HG02759 (cell line): ENCODE results near the gene SAMD10.
"Not testable (repeated sequence)": the region's sequence is repeated elsewhere in the genome, so short reads cannot be mapped to it uniquely, and the experiment has no call there.

Experiments
- ATAC-seq: cut with Tn5 transposase; IDR thresholded peaks from one replicate; pipeline ENCODE4 v1.9.1; 2021; ENCODE audit warnings: mild to moderate bottlenecking, moderate library complexity; ENCODE audit not compliant: unreplicated experiment

Gene SAMD10

DNA sequence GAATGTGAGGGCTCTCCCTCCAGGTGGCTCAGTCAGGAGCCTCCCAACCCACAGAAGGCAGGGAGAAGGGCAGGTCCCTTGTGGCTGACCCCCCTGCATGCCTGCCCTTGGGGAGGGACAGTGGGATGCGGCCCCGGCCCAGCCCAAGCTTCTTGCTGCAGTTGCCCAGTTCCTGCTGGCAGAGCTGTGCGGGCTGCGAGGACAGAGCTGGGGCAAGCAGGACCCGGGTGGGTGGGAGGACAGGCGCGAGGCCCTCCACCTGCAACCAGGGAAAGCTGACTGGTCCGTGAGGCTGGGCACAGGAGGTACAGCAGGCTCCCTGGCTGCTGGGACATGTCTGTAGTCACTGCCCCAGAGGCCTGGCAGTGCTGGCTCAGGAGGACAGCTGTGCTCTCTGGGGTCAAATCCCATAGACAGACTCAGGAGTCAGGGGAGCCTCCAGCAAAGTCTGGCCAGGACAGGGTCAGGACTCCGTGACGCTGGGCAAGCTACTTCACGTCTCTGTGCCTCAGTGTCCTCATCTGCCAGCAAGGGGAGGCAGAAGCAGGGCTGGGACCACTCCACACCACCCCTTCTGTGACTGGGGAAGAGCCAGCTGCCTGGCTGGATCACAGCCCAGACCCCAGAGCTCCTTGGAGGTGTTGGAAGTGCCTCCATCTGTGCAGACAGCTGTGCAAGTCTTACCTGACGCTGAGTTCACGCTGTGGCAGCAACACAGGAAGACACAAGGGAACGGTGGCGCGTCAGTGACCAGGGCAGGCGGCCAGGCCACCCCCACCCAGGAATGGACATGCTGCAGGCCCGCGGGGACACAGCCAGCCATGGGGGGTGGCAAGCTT is 36.3 kb downstream of the SAMD10 start:
- no peak for ATAC-seq

DNA sequence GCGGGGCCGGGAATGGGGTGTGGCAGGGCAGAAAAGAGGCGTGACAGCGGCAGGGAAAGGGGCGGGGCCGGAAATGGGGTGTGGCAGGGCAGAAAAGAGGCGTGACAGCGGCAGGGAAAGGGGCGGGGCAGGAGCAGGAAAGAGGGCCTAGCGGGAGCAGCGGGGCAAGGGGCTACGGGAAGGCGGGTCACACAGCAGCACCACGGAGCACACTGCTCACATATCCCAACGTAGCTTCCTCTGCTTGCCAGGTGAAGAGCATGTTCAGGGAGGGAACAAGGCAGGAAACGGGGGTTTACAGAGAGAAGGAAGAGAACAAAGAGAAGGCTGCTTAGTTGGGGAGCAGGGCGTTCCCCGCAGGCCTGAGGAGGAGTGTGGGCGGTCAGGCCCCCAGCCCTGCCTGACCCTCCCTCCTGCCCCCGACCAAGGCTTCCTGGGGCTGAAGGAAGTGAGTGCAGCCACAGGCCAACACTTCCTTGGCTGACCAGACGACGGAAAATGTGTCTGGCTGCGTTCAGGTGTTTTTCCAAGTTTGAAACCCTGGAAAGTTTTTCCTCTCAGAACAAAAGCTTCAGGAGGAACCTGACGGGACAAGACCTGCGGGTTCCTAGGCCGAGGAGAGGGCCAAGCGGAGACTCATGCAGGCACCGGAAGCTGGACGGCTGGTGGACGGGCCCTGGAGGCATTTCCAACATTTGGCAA is 37.0 kb downstream of the SAMD10 start:
- no peak for ATAC-seq

DNA sequence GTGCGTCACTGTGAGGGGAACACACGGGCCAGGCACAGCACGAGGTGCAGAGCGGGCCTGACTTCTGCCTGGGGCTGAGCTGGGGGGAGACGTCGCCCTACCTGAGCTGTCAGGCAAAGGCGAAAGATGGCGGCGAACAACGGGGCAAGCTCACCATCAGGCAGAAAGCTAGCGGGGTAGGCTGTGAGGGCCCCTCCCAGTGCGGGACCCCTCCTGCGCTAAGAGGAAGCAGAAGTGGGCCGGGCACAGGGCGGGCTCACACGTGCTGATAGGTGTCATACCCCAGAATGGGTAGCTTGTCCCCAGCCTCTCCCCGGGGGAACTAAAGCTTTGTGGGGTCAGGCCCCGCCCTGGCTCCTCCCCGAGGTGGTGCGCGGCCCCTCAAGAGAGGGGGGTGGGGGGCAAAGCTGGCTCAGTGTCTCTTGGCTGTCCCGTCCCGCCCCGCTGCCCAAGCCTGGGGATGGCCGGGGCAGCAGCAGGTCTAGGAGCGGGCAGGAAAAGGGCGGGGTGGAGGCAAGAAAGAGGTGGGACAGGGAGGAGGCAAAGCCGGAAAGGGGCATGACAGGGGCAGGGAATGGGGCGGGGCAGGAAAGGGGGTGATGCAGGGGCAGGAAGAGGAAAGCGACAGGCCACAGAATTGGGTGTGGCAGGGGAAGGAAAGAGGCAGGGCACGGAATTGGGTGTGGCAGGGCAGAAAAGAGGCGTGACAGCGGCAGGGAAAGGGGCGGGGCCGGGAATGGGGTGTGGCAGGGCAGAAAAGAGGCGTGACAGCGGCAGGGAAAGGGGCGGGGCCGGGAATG is 38.0 kb downstream of the SAMD10 start:
- no peak for ATAC-seq

DNA sequence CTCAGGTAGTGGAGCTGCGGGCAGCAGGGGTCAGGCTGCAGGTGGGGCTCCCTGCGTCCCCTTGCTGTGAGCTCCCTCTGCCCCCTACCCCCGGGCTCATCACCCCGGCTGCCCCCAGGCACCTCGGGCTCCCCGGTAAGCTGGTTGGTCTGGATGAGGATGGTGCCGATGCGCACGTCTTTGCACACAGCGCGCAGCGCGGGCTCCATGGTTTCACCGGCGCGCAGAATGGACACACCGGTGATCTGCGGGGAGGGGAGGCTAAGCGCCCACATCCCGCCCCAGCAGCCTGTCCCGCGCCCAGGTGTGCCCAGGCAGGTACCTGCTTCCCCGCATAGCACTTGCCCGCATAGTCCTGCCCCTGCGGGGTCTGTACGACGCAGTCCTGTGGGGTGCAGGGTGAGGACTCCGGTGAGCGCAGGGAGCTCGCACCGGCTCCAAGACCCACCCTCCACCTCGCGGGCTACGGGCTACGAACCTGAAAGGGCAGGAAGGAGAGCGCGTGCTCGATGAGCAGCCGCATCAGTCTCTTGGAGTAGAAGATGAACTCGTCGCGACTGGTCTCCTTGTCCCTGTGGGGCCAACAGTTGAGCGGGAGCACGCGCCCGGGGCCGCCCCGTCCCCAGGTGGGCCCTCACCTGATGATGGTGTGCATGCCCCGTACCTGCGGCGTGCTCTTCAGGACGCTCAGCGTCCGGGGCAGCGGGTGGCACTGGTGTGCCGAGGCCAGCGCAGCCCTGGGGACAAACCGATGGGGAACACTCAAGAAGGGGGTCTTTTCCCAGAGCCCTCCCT is 38.8 kb downstream of the SAMD10 start:
- ATAC-seq: no peak

DNA sequence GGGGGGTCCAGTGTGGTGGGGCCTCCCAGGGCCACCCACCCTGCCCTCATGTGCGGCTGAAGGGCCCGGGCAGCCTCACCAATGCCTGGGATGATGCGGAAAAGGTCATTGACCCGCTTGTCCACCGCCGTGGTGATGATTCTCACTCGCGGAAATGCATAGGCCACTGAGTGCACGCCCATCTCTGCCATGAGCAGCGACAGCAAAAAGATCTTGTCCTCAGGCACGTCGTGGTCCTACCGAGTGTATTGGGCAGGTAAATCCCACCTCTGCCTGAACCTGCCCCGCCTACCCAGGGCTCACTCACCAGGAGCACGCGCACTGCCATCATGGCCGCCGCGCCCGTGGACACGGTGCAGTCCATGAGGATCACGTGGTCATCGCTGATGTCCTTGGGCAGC is 39.4 kb downstream of the SAMD10 start:
- no peak for ATAC-seq

DNA sequence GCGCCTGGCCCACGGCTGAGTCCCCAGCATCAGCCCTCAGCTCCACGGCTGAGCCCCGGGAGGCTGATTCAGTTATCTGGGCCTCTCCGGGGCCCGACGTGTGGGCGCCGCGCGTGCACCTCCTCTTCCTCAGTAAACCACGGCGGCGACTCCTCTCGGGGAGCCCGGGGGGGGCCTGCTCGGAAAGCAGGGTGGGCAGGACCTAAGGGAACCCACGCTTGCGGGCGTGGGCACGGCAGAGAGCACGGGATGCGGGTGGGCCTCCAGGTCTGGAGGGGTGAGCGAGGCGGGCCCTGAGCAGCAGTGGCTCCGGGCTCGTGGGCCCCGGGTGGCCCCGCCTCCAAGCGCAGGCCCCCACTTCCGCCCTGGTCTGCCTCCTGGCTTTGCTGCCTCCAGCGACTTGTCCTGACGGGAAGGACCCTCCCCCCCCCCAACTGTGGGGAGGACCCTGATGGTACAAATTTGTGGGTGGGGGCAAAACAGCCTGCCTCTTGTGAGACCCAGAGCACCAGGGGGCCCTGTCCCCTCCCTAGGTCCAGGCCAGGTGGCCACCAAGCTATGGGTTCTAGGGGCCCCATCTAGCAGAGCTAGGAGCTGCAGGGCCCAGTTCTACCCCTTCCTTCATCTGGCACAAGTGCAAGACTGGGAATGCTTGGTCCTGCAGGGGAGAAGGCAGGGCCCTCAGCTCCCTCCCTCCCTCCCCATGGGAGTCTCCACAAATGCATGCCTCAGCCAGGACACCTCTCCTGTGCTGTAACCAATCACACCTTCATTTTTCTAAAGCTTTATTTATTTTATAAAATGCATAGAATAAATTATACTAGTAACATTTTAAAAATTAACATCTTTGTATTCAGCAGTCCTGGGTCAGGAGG is 40.1 kb downstream of the SAMD10 start:
- ATAC-seq: no peak

DNA sequence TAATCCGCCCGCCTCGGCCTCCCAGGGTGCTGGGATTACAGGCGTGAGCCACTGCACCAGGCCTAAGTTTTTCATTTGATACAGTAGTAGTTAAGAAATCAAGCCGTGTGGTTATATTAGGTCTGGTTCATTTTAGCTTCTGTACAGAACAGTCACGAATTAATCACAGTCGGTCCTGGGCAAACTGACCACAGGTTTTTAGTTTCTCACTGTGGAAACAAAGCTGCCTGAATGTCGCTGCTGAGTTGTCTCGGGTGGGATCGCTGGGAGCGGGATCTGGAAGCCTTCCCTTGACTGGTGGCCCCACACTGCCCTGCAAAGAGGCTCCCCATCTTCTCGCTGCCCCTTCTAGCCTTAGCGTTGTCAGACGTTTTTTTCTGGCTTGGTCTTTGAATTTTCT is 41.8 kb downstream of the SAMD10 start:
- no peak for ATAC-seq

DNA sequence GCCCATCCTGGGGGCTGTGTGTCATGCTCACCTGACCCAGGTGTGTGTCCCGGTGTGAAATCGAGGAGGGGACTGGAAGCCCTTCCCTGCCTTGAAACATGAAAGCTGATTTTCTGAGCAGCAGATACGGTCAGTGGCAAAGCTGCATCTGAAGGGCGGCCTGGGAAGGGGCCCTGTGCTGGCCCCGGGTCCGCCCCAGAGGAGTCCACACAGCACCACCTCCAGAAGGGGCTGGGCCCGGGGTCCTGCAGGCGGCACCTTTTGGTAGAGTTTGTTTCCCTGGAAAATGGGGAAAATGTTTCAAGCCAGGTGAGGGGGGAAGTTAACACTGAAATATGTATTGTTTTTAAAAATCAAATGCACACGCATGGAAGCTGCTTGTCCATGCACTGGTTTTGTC is 44.0 kb downstream of the SAMD10 start:
- ATAC-seq: no peak

DNA sequence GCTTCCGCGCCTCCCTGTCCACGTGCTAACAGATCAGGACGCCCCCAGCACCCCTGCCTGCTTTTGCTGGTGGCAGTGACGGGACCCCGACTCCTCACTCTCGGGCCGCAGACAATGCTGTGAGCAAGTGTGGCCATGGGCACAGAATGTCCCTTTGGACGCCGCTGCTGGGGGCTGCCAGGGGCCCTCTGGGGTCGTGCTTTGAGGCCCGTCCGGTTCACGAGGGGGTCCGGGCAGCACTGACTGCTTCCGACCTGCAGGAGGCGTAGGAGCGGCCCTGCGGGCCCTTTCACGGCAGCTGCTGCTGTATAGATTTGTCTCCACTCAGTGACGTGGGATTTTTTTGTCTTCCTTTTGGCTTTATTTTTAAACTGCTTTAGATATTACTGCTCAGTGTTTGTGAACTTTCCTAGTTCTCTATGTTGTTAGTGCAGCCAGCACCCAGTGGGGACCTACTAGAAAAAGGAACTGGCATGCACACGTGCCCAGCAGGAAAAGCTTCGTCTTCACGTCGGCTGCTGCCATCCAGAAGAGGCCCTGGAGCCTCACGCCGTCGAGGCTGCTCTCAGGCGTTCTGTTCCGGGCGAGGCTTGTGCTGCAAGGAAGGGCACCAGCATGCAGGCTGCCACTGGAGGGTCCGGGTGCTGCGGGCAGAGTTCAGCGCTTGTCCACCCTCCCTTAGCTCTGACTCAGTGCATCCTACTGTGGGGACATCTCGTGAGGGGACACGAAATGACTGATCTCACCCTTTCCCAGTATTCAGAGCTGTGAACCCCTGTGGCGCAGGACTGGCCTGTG is 45.0 kb downstream of the SAMD10 start:
- ATAC-seq: no peak

DNA sequence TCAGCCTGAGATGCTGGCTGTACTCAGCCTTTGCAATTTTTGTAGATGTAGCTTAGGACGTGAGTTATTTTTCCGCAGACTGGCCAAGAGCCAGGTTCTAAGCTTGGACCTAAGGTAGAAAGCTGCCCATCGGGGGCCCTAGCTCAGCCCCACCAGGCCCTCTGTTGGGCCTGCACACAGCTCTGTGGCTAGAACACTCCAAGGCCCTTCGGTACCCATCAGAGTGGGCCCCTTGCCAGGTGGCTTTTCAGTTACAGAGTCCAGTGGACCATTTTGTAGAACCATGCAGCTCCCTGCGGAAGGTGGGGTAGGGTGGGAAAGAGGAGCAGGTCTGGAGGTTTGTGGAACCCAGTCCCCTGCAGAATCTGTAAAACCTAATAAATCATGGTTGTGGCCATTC is 45.8 kb downstream of the SAMD10 start:
- no peak for ATAC-seq

DNA sequence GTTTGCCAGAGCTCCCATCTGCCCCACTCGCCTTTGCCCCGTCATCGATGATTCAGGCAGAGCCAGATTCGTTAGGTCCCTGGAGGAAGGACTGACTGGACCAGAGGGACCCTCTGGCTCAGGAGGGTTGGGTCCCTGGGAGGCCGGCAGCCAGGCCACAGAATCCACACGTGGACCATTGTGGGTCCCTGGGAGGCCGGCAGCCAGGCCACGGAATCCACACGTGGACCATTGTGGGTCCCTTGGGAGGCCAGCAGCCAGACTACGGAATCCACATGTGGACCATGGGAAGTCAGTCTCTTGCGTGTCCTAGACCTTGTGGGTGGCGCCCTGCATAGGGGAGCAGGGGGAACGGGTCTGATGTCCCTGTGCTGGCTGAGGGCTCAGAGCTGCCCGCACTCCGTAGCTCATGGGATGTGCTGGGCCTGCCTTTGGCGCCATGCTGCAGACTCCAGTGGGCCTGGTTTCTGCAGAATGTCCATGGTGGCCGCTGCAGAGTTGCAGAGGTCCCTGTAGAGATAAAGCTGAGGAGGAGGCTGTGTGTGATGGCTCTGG is 46.8 kb downstream of the SAMD10 start:
- ATAC-seq: no peak

DNA sequence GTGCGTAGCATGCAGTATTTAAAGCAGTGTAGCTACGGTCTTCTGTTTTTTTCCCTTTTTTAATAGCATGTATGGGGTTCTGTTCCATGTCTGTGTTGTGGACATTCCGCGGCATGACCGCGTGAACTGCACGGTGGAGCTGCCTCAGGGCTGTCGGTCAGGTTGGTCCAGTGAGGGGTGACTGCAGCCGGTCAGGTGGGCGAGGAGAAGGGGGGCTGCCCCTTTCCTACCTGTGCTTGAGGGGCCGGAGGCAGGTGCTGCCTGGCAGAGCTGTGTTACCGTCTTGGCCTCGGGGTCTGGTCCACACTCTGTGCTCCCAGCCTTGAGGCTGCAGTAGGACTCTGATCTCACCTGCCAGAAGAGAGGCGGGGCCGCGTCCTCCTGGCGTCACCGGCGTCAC is 47.7 kb downstream of the SAMD10 start:
- ATAC-seq: no peak

DNA sequence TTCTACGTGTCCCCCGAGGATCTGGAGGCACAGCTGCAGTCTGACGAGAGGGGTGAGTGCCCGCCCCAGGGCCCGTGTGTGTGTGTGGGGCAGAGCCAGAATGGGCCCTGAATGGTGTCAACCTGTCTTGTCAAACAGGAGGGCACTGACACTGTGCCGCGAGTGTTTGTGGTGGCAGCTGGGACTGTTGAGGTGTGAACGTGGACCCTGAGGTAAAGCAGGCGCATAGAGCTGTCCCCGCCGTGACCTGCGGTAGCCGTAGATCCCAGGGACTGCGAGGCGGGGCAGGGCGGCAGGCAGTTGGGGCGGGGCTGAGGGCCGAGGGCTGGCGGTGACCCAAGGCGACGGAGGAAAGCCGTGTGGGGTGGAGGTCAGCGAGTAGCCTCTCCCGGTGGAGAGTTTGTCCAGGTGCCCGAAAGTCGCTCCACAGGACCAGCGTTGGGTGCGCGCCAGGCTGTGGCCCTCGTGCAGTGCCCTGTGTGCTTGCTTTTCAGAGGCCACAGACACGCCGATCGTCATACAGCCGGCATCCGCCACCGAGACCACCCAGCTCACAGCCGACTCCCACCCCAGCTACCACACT is 48.4 kb downstream of the SAMD10 start:
- no peak for ATAC-seq

DNA sequence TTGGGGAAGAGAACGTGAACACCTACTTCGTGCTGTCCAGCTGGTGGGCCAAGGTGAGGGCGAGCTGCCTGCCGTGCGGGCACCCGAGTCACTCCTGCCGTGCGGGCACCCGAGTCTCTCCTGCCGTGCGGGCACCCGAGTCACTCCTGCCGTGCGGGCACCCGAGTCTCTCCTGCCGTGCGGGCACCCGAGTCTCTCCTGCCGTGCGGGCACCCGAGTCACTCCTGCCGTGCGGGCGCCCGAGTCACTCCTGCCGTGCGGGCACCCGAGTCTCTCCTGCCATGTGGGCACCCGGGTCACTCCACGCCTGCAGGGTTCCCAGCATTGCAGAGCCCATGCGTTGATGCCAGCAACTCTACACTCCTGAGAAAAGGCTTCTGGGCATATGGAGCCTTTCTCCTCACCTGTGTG is 50.0 kb downstream of the SAMD10 start:
- ATAC-seq: not testable (repeated sequence)

DNA sequence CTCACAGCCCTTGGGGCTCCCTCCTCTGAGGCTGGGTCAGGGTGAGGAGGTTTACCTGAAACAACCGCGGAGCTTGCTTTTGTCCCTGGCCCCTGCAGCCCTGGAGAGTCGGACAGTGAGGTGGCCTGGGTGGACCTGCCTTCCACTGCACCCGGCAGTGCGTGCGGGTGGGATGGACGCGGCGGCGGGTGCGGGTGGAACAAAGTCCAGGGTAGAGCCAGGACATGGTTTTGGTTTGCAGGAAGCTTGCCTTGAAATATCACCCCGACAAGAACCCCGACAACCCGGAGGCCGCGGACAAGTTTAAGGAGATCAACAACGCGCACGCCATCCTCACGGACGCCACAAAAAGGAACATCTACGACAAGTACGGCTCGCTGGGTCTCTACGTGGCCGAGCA is 50.4 kb downstream of the SAMD10 start:
- ATAC-seq: no peak

DNA sequence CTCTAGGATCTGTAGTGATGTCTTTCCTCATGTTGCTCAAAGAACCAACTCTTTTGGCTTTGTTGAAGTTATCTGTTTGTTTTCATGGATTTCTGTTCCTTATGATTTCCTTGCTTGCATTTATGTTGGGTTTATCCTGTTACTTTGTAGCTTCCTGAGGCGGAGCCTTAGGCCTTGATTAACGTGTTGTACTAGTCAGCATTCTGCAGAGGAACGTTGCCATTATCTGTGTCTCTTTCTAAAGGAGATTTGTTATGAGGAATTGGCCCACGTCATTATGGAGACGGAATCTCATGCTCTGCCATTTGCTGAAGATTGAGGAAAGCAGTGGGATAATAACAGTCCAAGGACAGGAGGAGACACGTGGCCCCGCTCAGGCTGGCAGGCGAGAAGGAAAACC is 53.1 kb downstream of the SAMD10 start:
- ATAC-seq: no peak

DNA sequence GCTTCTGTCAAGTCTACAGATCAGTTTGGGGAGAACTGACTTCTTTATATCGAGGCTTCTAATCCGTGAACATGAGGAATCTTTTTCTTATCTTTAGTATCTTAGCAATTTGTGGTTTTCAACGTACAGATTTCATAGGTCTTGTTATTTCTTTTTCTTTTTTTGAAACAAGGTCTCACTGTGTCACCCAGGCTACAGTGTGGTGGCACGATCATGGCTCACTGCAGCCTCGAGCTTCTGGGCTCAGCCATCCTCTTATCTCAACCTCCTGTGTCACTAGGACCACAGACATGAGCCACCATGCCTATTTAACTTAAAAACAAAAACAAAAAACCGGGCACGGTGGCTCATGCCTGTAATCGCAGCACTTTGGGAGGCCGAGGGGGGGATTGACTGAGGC is 55.2 kb downstream of the SAMD10 start:
- ATAC-seq: no peak
